GM06990 (cell line): ENCODE measurements around the gene OTOS.

Experiments
- DNase-seq: peaks from one replicate; pipeline ENCODE4 v3.0.0-alpha.2; 2011; ENCODE audit not compliant: insufficient read length; ENCODE audit errors: extremely low read depth
- H3K27me3 ChIP-seq: replicated peaks from 2 replicates; pipeline ENCODE4 v1.6.0; 2011; ENCODE audit warnings: low read length; ENCODE audit not compliant: control insufficient read depth, insufficient read depth
- H3K36me3 ChIP-seq: 2 replicates; pipeline ENCODE4 v1.5.1; 2011; ENCODE audit warnings: low read length; ENCODE audit not compliant: control insufficient read depth, insufficient read depth
- H3K4me3 ChIP-seq: replicated peaks from 2 replicates; pipeline ENCODE4 v1.5.1; 2011; ENCODE audit warnings: low read depth, mild to moderate bottlenecking, control low read depth, low read length
- CTCF ChIP-seq: IDR thresholded peaks from 2 replicates; pipeline ENCODE4 v1.5.1; 2011; ENCODE audit warnings: low read length, control low read depth, mild to moderate bottlenecking, inconsistent platforms; ENCODE audit not compliant: insufficient read depth, poor library complexity, severe bottlenecking

The OTOS gene

GRCh38 chr2:240144649-240145261 lies 4.3 kb upstream of the OTOS start:
- H3K36me3 ChIP-seq = no peaks in the 10 kb centered on the region
- no peak for DNase-seq
- TF ChIP-seq CTCF = no peak
- H3K27me3 ChIP-seq = no peaks in the 10 kb centered on the region; the same call in 1 of the 2 replicates
- H3K4me3 ChIP-seq = no peak overlapping the region

GRCh38 chr2:240143801-240144648 lies 3.6 kb upstream of the OTOS start:
- peak; percentile 51 for DNase-seq
- Histone ChIP-seq H3K27me3 (no peaks in the 10 kb centered on the region; the same call in 1 of the 2 replicates), H3K36me3 (no peaks in the 10 kb centered on the region), H3K4me3 (no peak overlapping the region)
- peak; percentile 93 for TF ChIP-seq CTCF

- Histone ChIP-seq H3K27me3 (no peaks in the 10 kb centered on the region; the same call in 1 of the 2 replicates), H3K4me3 (no peak overlapping the region), H3K36me3 (no peaks in the 10 kb centered on the region)
- TF ChIP-seq CTCF = no peak
- DNase-seq = no peak
Observed at GRCh38 chr2:240143276-240143675, 2.8 kb upstream of the OTOS start.

GRCh38 chr2:240142859-240143258 lies 2.4 kb upstream of the OTOS start:
- TF ChIP-seq CTCF = no peak
- Histone ChIP-seq H3K4me3 (no peak overlapping the region), H3K27me3 (no peaks in the 10 kb centered on the region; the same call in 1 of the 2 replicates), H3K36me3 (no peaks in the 10 kb centered on the region)
- DNase-seq = no peak

GRCh38 chr2:240142256-240142775 lies 1.9 kb upstream of the OTOS start:
- no peak overlapping the region for H3K4me3 ChIP-seq
- H3K27me3 ChIP-seq = no peaks in the 10 kb centered on the region; the same call in 1 of the 2 replicates
- TF ChIP-seq CTCF = no peak
- H3K36me3 ChIP-seq = no peaks in the 10 kb centered on the region
- DNase-seq = no peak
